ENCODE measurements around the gene CD27.

Gene CD27

DNA sequence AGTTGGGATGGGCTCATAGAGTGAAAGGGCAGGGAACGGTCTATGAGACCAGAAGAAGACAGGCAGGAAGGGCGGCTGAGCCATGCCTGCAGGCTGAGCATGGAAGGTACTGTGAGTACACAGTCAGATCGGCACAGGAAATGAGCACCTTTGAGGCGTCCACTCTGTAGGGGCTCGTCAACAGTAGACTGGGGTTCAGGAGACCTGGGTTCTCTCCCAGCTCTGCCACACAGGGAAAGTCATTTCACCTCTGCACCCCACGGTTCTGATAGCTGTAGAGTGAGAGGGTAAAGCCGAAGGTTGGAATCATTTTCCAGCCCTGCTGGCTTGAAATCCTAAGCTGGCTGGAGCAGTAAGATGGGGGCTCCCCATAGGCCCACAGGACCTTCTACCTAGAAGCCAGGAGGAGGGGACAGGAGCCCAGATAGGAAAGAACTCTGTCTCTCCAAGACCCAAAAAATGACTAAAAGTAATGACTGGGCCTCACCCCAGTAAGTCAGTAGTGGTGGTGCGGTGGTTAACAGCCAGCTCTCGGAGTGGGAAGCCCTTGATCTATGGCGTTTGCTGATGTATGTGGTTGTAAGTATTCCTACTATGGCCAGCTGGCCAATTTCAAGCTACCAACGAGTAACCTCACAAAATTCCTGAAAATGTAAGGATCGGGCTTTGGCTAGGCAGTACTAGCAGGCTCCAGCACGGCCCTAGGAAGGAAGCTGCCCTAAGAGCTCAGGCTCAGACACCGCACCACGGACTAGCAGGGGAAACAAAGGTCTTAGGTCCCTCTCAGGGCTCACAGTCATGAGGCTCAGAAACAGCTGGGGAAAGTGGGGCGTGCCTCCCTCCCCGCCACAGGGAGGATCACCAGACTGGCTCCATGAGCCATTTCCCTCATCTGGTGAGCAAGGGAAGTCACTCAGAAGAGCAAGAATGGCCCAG, 10.3 kb upstream of the CD27 start:
- DNase-seq (ENCODE audit: low read depth in 2 of 2), result no peak

- DNase-seq (ENCODE audit: low read depth in 2 of 2), result no peak
These were observed 8.6 kb upstream of the CD27 start for GRCh38 chr12:6435961-6436715.

DNA sequence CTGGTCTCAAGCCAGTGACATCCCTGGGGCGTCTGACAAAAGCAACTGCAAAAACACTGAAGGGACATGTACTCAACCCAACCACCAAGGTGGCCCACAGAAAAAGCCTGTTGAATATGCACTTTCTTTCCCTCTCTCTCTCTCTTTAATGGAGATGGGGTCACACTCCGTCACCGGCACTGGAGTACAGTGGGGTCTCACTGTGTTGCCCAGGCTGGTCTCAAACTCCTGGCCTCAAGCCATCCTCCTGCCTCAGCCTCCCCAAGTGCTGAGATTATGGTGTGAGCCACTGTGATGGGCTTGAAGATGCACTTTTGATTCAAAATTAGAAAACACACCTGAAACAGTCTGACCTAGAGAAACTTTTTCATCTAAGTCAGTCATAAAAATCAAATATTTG, 7.2 kb upstream of the CD27 start:
- DNase-seq (ENCODE audit: low read depth in 2 of 2), result no peak

- no peak for DNase-seq (ENCODE audit: low read depth in 2 of 2)
These were observed 6.4 kb upstream of the CD27 start for GRCh38 chr12:6438345-6438744.

GRCh38 chr12:6440391-6440790, 4.4 kb upstream of the CD27 start:
- DNase-seq (ENCODE audit: low read depth in 2 of 2), result no peak

- DNase-seq (ENCODE audit: low read depth in 2 of 2), result no peak
These were observed 1.9 kb upstream of the CD27 start for GRCh38 chr12:6442836-6443235.

- DNase-seq (ENCODE audit: low read depth in 2 of 2), result no peak
These were observed 1.3 kb upstream of the CD27 start for GRCh38 chr12:6443361-6443983.

- no peak for DNase-seq (ENCODE audit: low read depth in 2 of 2)
These were observed 724 bp upstream of the CD27 start for GRCh38 chr12:6444031-6444430.

DNA sequence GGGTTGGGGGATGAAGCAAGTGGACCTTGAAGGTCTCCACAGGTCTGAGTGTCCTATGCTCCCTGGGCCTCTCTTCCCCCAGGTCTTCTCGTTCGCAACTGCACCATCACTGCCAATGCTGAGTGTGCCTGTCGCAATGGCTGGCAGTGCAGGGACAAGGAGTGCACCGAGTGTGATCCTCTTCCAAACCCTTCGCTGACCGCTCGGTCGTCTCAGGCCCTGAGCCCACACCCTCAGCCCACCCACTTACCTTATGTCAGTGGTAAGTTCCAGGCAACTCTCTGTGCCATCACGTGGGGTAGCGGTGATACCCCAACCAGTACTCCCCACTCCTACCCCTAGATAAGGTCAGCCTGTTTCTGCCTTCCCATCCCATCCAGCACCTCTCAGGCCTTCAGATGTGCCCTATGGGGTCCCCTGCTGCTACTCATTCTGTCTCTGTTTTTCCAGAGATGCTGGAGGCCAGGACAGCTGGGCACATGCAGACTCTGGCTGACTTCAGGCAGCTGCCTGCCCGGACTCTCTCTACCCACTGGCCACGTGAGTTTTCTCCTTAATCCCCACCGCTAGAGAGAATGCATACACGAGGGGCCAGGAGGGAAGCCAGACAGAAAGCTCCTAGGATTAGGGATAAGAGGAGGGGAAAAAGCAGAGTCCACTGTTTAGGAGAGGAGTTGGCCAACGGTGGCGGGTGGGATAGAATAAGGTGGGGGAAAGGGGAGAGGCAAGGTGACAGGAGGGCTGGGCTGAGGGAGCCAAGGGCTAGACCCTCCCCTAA, 5.5 kb downstream of the CD27 start:
- no peak for DNase-seq (ENCODE audit: low read depth in 2 of 2)

GRCh38 chr12:6450869-6451347, 6.2 kb downstream of the CD27 start:
- DNase-seq (ENCODE audit: low read depth in 2 of 2), result no peak

DNA sequence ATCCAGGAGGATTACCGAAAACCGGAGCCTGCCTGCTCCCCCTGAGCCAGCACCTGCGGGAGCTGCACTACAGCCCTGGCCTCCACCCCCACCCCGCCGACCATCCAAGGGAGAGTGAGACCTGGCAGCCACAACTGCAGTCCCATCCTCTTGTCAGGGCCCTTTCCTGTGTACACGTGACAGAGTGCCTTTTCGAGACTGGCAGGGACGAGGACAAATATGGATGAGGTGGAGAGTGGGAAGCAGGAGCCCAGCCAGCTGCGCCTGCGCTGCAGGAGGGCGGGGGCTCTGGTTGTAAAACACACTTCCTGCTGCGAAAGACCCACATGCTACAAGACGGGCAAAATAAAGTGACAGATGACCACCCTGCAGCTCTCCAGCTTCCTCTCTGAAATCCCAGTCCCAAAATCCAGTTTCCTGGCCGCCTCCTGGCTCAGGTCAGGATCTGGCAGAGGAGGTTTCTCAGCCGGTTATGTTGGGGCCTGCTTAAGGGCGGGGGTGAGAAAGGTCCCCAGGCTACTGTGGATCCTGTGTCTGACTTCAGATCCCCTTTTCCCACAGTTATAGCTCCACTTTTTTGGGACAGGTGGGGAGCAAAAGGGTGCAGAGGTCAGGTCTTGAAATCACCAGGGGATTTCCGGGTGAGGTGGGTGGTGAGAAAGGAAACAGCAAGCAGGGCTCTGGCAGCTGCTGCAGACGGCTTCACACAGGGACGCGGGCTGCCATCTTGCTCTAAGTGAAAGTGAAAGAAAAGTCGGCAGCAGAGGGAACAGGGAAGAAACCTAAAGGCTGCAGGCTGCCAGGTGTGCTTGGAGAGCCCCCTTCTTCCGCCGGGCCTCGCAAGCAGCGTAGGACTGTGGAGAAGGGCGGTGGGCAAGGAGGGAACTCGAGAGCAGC, 6.8 kb downstream of the CD27 start, which contains the start of gene TAPBPL:
Gene TAPBPL, plus strand, starts transcription at position 695 of the 897 bp plus-strand sequence. CDS start 207 bp downstream, outside the sequence.
- peak; percentile 62 to 68 for DNase-seq (ENCODE audit: low read depth in 2 of 2)

GRCh38 chr12:6452245-6452943, 7.6 kb downstream of the CD27 start:
- DNase-seq (ENCODE audit: low read depth in 2 of 2), result no peak

- no peak for DNase-seq (ENCODE audit: low read depth in 2 of 2)
These were observed 8.3 kb downstream of the CD27 start for GRCh38 chr12:6452944-6453630.

- DNase-seq (ENCODE audit: low read depth in 2 of 2), result no peak
These were observed 12.6 kb downstream of the CD27 start for GRCh38 chr12:6457220-6457945.

DNA sequence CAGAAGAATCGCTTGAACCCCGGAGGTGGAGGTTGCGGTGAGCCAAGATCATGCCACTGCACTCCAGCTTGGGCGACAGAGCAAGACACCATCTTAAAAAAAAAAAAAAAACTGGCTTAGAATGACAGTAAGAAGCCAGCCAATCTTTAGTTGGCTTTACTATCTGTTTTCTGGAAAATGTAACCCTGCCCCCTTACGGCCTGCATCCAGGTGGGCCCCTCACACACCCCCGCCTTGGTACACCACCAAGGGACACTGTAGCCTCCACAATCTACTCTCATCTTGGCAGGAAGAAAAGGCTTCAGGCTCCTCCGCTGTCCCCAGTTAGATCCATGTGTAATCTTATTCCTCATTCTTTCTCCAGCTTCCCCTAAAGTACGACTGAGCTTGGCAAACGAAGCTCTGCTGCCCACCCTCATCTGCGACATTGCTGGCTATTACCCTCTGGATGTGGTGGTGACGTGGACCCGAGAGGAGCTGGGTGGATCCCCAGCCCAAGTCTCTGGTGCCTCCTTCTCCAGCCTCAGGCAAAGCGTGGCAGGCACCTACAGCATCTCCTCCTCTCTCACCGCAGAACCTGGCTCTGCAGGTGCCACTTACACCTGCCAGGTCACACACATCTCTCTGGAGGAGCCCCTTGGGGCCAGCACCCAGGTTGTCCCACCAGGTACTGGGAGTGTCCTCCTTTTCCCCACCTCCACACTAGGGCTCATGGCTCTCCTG, 13.7 kb downstream of the CD27 start:
- no peak for DNase-seq (ENCODE audit: low read depth in 2 of 2)

DNA sequence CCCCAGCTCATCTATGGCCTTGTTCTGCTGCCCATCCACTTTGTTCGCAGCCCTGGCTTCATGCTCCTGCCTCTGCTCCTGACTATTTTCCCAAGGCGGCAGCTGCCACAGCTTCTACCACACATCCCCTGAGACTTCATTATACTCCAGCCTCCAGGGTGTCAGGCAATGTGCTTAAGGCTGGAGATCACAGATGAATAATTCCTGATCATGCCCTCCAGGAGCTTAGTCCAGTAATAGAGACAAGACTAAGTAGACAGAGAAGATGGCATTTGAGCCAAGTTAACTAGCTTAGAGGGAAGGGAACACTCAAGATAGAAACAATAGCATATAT, 14.2 kb downstream of the CD27 start:
- no peak for DNase-seq (ENCODE audit: low read depth in 2 of 2)

GRCh38 chr12:6460751-6461371, 16.1 kb downstream of the CD27 start:
- DNase-seq (ENCODE audit: low read depth in 2 of 2), result no peak
